ENCODE data around the gene SCO1.
"Not testable (repeated sequence)": the region's sequence is repeated elsewhere in the genome, so short reads cannot be mapped to it uniquely, and the experiment has no call there.

Gene SCO1

DNA sequence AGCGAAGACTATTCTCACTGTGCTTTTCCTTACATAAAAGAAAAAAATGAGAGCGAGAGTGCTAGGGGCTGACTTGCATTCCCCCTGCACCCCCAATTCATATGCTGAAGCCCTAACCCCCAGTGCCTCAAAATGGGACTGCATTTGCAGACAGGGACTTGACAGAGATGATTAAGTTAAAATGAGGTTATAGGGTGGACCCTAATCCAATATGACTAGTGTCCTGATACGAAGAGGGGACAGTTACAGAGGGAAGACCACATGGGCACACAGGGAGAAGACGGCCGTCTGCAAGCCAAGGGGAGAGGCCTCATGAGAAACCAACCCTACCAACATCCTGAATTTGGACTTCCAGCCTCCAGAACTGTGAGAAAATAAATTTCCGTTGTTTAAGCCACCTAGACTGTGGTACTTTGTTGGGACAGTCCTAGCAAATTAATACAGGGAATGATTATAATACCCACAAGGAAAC lies 34.1 kb upstream of the SCO1 start:
- no peak for DNase-seq (ENCODE audit: low read depth)
- TF ChIP-seq, protein P1, sequence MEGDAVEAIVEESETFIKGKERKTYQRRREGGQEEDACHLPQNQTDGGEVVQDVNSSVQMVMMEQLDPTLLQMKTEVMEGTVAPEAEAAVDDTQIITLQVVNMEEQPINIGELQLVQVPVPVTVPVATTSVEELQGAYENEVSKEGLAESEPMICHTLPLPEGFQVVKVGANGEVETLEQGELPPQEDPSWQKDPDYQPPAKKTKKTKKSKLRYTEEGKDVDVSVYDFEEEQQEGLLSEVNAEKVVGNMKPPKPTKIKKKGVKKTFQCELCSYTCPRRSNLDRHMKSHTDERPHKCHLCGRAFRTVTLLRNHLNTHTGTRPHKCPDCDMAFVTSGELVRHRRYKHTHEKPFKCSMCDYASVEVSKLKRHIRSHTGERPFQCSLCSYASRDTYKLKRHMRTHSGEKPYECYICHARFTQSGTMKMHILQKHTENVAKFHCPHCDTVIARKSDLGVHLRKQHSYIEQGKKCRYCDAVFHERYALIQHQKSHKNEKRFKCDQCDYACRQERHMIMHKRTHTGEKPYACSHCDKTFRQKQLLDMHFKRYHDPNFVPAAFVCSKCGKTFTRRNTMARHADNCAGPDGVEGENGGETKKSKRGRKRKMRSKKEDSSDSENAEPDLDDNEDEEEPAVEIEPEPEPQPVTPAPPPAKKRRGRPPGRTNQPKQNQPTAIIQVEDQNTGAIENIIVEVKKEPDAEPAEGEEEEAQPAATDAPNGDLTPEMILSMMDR (conservative IDR thresholded peaks at IDR 0.05; ENCODE audit: low read length), result no peak
- H3K4me3 ChIP-seq (ENCODE audit: low read length), result peak overlapping the region; percentile 67

GRCh38 chr17:10730247-10730646 lies 32.9 kb upstream of the SCO1 start:
- peak overlapping the region; percentile 67 for H3K4me3 ChIP-seq (ENCODE audit: low read length)
- DNase-seq (ENCODE audit: low read depth), result not testable (repeated sequence)

- TF ChIP-seq, protein P1 (conservative IDR thresholded peaks at IDR 0.05; ENCODE audit: low read length), result no peak
- DNase-seq (ENCODE audit: low read depth), result peak; percentile 75
- peak within 1 kb of the TSS; percentile 67 for H3K4me3 ChIP-seq (ENCODE audit: low read length)
These were observed 32.2 kb upstream of the SCO1 start, which contains the start of gene TMEM220 for GRCh38 chr17:10729334-10730193. TSS of gene TMEM220 (minus strand) at chr17:10730023. CDS start at chr17:10729851, 172 bp downstream.

- DNase-seq (ENCODE audit: low read depth), result no peak
- no peak overlapping the region for H3K4me3 ChIP-seq (ENCODE audit: low read length)
- TF ChIP-seq, protein P1 (conservative IDR thresholded peaks at IDR 0.05; ENCODE audit: low read length), result no peak
These were observed 31.1 kb upstream of the SCO1 start for GRCh38 chr17:10728331-10728892.

- DNase-seq (ENCODE audit: low read depth), result no peak
- H3K4me3 ChIP-seq (ENCODE audit: low read length), result no peak overlapping the region
- TF ChIP-seq, protein P1 (conservative IDR thresholded peaks at IDR 0.05; ENCODE audit: low read length), result no peak
These were observed 29.9 kb upstream of the SCO1 start for GRCh38 chr17:10727192-10727591.

GRCh38 chr17:10726196-10726595 lies 28.9 kb upstream of the SCO1 start:
- TF ChIP-seq, protein P1 (conservative IDR thresholded peaks at IDR 0.05; ENCODE audit: low read length), result no peak
- DNase-seq (ENCODE audit: low read depth), result no peak
- no peak overlapping the region for H3K4me3 ChIP-seq (ENCODE audit: low read length)

- DNase-seq (ENCODE audit: low read depth), result no peak
- H3K4me3 ChIP-seq (ENCODE audit: low read length), result no peak overlapping the region
- TF ChIP-seq, protein P1 (conservative IDR thresholded peaks at IDR 0.05; ENCODE audit: low read length), result no peak
These were observed 27.9 kb upstream of the SCO1 start for GRCh38 chr17:10725262-10725661.

Measured in AG10803 (cell line).